ENCODE data around the gene ST3GAL6. TPM values are rescaled to one million over a fixed set of nuclear protein-coding genes. Genes with fewer than 3 reads are reported as not detected.

Gene ST3GAL6
- total and polyA plus RNA-seq, 2 of the 8 experiments (the other 6 are each of a cell fraction or from before 2014, with no cell fraction given), result 3.3 to 6.1 TPM

DNA sequence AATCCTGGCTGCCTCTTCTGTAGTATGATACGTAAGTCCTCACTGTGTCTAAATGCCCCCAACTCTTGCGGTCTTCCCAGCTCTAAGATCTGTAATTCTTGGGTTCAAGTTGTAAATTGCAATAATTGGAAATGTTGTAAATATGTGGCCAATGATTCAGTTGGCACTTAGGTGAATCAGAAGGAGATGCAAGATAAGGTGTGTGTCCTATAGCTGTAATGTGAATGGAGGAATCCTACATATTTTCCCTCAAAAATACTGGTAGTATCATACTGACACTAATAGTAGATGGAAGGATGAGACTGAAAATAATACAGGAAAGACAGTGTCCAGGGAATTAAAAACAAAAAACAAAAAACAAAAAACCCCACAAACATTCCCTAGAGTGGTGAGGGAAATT, 3.5 kb upstream of the ST3GAL6 start:
- no peak for FAIRE-seq
- no peak for TF ChIP-seq BACH1 (IDR thresholded peaks at IDR 0.05; ENCODE audit: low read length)
- no peak for TF ChIP-seq JUND (IDR thresholded peaks at IDR 0.05; ENCODE audit: low read length)
- TF ChIP-seq TCF12 (IDR thresholded peaks at IDR 0.05; ENCODE audit: low read depth, low read length), result no peak
- no peak for TF ChIP-seq TAF7 (optimal IDR thresholded peaks at IDR 0.05; ENCODE audit: borderline replicate concordance, low read depth, low read length)
- no peak for TF ChIP-seq KDM4A (IDR thresholded peaks at IDR 0.05; ENCODE audit: low read depth, low read length, severe bottlenecking)
- TF ChIP-seq EP300 (IDR thresholded peaks at IDR 0.05; ENCODE audit: borderline replicate concordance in 1 of 2, low read depth in 2 of 2, low read length in 2 of 2), result no peak
- TF ChIP-seq, protein P1, sequence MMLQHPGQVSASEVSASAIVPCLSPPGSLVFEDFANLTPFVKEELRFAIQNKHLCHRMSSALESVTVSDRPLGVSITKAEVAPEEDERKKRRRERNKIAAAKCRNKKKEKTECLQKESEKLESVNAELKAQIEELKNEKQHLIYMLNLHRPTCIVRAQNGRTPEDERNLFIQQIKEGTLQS (IDR thresholded peaks at IDR 0.05; ENCODE audit: insufficient read depth, low read depth, low read length), result no peak
- no peak for TF ChIP-seq KDM1A (IDR thresholded peaks at IDR 0.05; ENCODE audit: borderline replicate concordance, low read length)
- no peak for TF ChIP-seq HDAC2 (IDR thresholded peaks at IDR 0.05; ENCODE audit: borderline replicate concordance in 1 of 2, low read depth in 2 of 2, low read length in 2 of 2)
- TF ChIP-seq EZH2 (IDR thresholded peaks at IDR 0.05; ENCODE audit: low read depth, low read length, severe bottlenecking), result no peak
- TF ChIP-seq GABPA (IDR thresholded peaks at IDR 0.05; ENCODE audit: borderline replicate concordance, insufficient read depth, low read length), result no peak
- no peak for TF ChIP-seq JUN (IDR thresholded peaks at IDR 0.05; ENCODE audit: low read depth, low read length)

More for the DNA sequence above, 3.5 kb upstream of the ST3GAL6 start:
- Histone ChIP-seq H3K36me3 (ENCODE audit: control insufficient read depth in 2 of 4, insufficient read depth in 4 of 4, low read length in 3 of 4) (no peaks in the 10 kb centered on the region), H3K79me1 (ENCODE audit: low read depth, low read length) (no peaks in the 10 kb centered on the region), H2AFZ (ENCODE audit: low read length) (no peak overlapping the region), H3K14ac (ENCODE audit: insufficient read length) (no peak overlapping the region), H3K9ac (replicated peaks in 1 of 4; ENCODE audit: extremely low read depth in 1 of 4, low read depth in 3 of 4, low read length in 3 of 4) (no peak overlapping the region), H3K56ac (replicated peaks; ENCODE audit: insufficient read length, low read depth, low read length) (no peak overlapping the region), H3K79me2 (ENCODE audit: control insufficient read depth in 1 of 2, insufficient read depth in 2 of 2, low read length in 2 of 2) (no peaks in the 10 kb centered on the region), H2BK15ac (ENCODE audit: low read length) (no peak overlapping the region), H4K91ac (replicated peaks; ENCODE audit: insufficient read length, low read length) (no peak overlapping the region), H3K9me3 (ENCODE audit: insufficient read depth in 2 of 2, low read depth in 1 of 2, low read length in 1 of 2) (no peaks in the 10 kb centered on the region), H4K8ac (ENCODE audit: extremely low read depth, insufficient read depth, low read length) (no peak overlapping the region), H3K4me3 (ENCODE audit: extremely low read depth in 1 of 4, insufficient read depth in 2 of 4, low read depth in 3 of 4, low read length in 4 of 4) (no peak overlapping the region), H2BK5ac (ENCODE audit: low read depth, low read length) (no peak overlapping the region), H4K20me1 (replicated peaks in 1 of 2; ENCODE audit: control insufficient read depth in 1 of 2, insufficient read depth in 2 of 2, low read length in 2 of 2) (no peaks in the 10 kb centered on the region), H3K27me3 (replicated peaks in 1 of 4; ENCODE audit: control insufficient read depth in 3 of 4, extremely low read depth in 1 of 4, insufficient read depth in 3 of 4, low read length in 3 of 4) (no peaks in the 10 kb centered on the region), H3K4me2 (ENCODE audit: insufficient read depth in 1 of 2, low read depth in 2 of 2, low read length in 2 of 2) (no peak overlapping the region), H2BK120ac (replicated peaks; ENCODE audit: low read depth, low read length) (no peak overlapping the region), H2AK5ac (ENCODE audit: low read depth, low read length) (no peak overlapping the region), H3K27ac (ENCODE audit: low read depth, low read length) (no peak overlapping the region), H4K5ac (ENCODE audit: insufficient read length, low read depth, low read length) (no peak overlapping the region), H2BK12ac (ENCODE audit: low read depth, low read length) (no peak overlapping the region), H3K18ac (ENCODE audit: extremely low read depth, low read length) (no peak overlapping the region), H2BK20ac (ENCODE audit: low read length) (no peak overlapping the region), H3K23ac (ENCODE audit: insufficient read length) (no peak overlapping the region), H3K4me1 (replicated peaks in 1 of 4; ENCODE audit: control insufficient read depth in 3 of 4, insufficient read depth in 4 of 4, low read length in 3 of 4) (peaks cover 0 to 3% (median 0%) of the 10 kb centered on the region in 4 experiments; a peak in 1 of 7 replicates), H3K23me2 (ENCODE audit: low read depth, low read length) (no peaks in the 10 kb centered on the region), H3K4ac (replicated peaks; ENCODE audit: insufficient read length, low read depth, low read length) (no peak overlapping the region)
- DNase-seq (ENCODE audit: low read depth in 1 of 2, low spot score in 2 of 2), result no peak
- 94% methylated on average over 2 of the region's 2 CpGs; no CpG with 5 or more reads in 1 of the 2 experiments for WGBS, 2 experiments (ENCODE audit: extremely low coverage in 1 of 2, insufficient coverage in 1 of 2, insufficient read length in 1 of 2, insufficient replicate concordance in 2 of 2, low coverage in 1 of 2, low lambda C conversion rate in 2 of 2, missing lambda C conversion rate in 1 of 2)
- CTCF ChIA-PET (ENCODE audit: partially characterized antibody), result interaction anchor here (0.7 to 1.3 kb wide), 3 partner anchors 16 to 162 kb away, joined by 3 read pairs; no protein-coding TSS in a partner anchor
- POLR2A ChIA-PET (ENCODE audit: partially characterized antibody), result no interaction called here
